Thoracic aorta (tissue), 2 donors: ENCODE results near the gene SHROOM2. TPM values are rescaled to one million over a fixed set of nuclear protein-coding genes. Genes with fewer than 3 reads are reported as not detected.

Experiments
- ATAC-seq: fragments of 150-250 bp; one replicate; pipeline ENCODE4 v1.8.0; 2017; ENCODE audit warnings: low read depth; ENCODE audit not compliant: insufficient number of reproducible peaks, low FRiP score
- DNase-seq: peaks from one replicate; pipeline ENCODE4 v3.0.0-alpha.2; 2020; ENCODE audit warnings: low spot score
- H3K27ac ChIP-seq, 2 donors: fragments of 200-600 bp; sonication (generic); 1 replicate in 1 of 2; 2 replicates in 1 of 2; pipeline ENCODE4 v1.5.1; 2016; ENCODE audit warnings: mild to moderate bottlenecking in 2 of 2, moderate library complexity in 2 of 2
- H3K27me3 ChIP-seq: fragments of 200-600 bp; sonication (generic); replicated peaks from 2 replicates; pipeline ENCODE4 v1.6.0; 2016; ENCODE audit warnings: mild to moderate bottlenecking; ENCODE audit not compliant: insufficient read depth
- H3K36me3 ChIP-seq: fragments of 200-600 bp; sonication (generic); one replicate; pipeline ENCODE4 v1.5.1; 2016
- H3K4me1 ChIP-seq, 2 donors: fragments of 200-600 bp; sonication (generic); 1 replicate in 1 of 2; 2 replicates in 1 of 2; pipeline versions ENCODE4 v1.5.1 to v1.6.0; 2016; ENCODE audit warnings: low read depth in 2 of 2, mild to moderate bottlenecking in 1 of 2; ENCODE audit not compliant: control insufficient read depth in 1 of 2
- H3K4me3 ChIP-seq: fragments of 200-600 bp; sonication (generic); 2 replicates; pipeline ENCODE4 v1.5.1; 2016; ENCODE audit warnings: mild to moderate bottlenecking
- H3K9me3 ChIP-seq: fragments of 200-600 bp; sonication (generic); 2 replicates; pipeline ENCODE4 v1.5.1; 2016
- total RNA-seq, 2 donors: library from RNA; depleted of rRNA; stranded (reverse); fragments of >200 nt; gene quantifications; one replicate each; pipeline versions ENCODE4 v1.1.0 to v1.2.3, GENCODE V29; 2016
- TF ChIP-seq, protein P1 (sequence below): fragments of 200-600 bp; sonication (generic); IDR thresholded peaks from one replicate; pipeline ENCODE4 v1.5.1; 2019; ENCODE audit warnings: antibody characterized with exemption

SHROOM2 gene
- total RNA-seq, 2 donors from 2014 or later, result 2.0 TPM

DNA sequence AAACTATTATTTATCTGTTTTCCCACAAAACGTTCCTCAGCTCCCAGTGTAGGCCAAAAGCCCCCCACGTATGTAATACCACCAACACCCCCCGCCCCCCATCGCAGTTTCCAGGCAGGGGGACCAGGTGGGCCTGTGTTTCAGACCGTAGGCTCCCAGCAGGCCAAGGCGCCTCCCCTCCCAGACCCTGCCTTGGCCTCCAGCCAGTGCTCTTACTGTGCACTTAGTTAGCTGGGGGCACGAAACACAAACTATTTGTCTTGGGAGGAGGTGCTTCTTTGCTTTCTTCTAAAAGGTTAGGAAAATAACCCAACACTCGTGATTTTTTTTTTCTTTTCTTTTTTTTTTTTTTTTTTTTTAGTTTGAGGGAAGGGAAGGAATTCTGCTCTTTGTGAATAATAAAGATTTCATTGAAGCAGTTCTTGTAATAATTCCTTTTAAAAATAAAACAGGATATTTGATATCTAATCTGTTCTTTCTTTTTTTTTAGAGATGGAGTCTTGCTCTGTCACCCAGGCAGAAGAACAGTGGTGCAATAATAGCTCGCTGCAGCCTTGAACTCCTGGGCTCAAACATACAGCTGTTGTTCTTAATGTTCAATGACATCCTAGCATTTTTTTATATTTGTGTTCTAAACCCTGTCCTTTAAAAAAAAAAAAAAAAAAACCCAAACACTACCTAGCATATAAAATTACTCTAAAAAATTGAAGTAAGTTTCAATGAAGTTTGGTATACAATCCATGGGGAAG is 98.0 kb downstream of the SHROOM2 start:
- ATAC-seq, result no peak
- Histone ChIP-seq H3K27ac (no peak overlapping the region), H3K4me3 (no peak overlapping the region), H3K27me3 (no peaks in the 10 kb centered on the region), H3K9me3 (no peaks in the 10 kb centered on the region), H3K36me3 (no peaks in the 10 kb centered on the region), H3K4me1 (no peaks in the 10 kb centered on the region)
- TF ChIP-seq, protein P1, sequence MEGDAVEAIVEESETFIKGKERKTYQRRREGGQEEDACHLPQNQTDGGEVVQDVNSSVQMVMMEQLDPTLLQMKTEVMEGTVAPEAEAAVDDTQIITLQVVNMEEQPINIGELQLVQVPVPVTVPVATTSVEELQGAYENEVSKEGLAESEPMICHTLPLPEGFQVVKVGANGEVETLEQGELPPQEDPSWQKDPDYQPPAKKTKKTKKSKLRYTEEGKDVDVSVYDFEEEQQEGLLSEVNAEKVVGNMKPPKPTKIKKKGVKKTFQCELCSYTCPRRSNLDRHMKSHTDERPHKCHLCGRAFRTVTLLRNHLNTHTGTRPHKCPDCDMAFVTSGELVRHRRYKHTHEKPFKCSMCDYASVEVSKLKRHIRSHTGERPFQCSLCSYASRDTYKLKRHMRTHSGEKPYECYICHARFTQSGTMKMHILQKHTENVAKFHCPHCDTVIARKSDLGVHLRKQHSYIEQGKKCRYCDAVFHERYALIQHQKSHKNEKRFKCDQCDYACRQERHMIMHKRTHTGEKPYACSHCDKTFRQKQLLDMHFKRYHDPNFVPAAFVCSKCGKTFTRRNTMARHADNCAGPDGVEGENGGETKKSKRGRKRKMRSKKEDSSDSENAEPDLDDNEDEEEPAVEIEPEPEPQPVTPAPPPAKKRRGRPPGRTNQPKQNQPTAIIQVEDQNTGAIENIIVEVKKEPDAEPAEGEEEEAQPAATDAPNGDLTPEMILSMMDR, result no peak
- no peak for DNase-seq

DNA sequence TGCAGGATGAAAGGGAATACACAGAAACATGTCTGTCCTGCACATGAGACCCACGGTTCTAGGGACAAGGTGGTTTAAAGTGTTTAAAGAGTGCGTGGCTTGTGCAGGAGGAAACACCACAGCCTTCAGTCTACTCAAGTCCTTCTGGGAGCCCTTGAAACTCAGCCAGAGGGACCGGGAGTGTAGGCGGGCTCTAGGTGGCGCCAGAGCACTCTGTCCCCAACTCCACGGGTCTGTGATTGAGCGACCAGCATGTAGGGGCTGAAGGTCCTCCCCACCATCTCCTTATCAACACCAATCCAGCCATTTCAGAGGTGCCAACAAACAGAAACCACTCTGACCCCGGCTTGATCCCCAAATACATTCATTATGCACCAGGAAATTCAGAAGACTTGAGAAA is 98.9 kb downstream of the SHROOM2 start:
- H3K27ac ChIP-seq, result no peak overlapping the region
- H3K9me3 ChIP-seq, result no peaks in the 10 kb centered on the region
- no peak for ATAC-seq

DNA sequence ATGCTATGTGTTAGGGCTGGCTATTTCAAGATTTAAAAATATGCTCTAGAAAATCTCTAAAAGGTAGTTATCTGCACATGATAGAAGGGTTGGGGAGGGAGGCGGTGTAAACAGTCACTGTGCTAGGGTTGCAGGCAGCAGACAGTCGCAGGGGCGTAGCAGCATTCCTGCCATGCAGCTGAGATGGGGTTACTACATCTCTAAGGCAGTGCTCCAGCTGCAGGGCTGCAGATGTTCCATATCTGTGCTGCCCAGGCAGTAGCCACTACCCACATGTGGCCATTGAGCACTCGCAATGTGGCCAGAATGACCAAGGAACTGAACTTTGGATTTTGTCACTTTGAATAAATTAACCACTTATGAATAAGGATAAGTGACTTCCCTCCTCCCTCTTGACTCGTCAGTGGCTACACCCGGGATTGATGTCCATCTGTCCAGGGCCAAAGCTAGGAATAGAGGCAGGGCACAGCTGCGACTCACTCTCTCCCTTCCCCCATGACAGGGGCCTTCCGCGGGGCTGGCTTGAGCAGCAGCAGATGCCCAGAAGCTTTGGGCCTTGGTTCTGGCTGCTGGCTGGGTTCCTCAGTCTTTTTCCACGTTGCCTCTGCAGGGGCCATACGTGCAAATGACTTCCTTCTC is 101.5 kb downstream of the SHROOM2 start:
- no peaks in the 10 kb centered on the region for H3K36me3 ChIP-seq
- DNase-seq, result no peak
- no peak overlapping the region for H3K4me3 ChIP-seq
- no peak overlapping the region for H3K27ac ChIP-seq
- no peak for ATAC-seq
- H3K27me3 ChIP-seq, result no peaks in the 10 kb centered on the region
- H3K4me1 ChIP-seq, result no peaks in the 10 kb centered on the region
- H3K9me3 ChIP-seq, result no peaks in the 10 kb centered on the region
- TF ChIP-seq, protein P1, result no peak

More for the DNA sequence above, 98.9 kb downstream of the SHROOM2 start:
- no peak for DNase-seq
- TF ChIP-seq, protein P1, result no peak
- Histone ChIP-seq H3K4me3 (no peak overlapping the region), H3K27me3 (no peaks in the 10 kb centered on the region), H3K36me3 (no peaks in the 10 kb centered on the region), H3K4me1 (no peaks in the 10 kb centered on the region)

DNA sequence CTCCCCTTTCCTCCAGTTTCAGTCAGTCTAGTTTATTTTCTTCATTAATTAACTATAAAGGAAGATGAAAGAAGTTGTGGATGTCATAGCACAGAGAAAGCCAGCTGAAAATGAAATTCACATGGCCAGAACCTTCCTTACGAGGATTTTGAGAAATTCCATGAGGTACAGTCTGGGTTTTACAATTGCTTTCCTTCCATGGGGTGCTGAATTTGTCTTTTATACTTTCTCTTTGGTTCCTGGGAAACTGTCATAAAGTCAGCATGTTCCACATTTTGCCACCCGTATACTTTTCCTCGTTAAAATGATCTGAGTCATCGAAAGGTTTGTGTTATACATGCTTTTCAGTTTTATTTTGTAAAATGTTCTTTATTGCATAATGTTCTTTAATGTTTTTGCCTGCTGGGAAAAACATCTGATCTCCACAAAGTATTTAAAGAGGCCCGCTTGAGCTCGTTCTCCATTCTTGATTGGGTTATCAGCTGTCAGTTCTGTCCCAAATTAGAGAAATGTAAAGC is 102.8 kb downstream of the SHROOM2 start:
- no peak overlapping the region for H3K27ac ChIP-seq
- H3K36me3 ChIP-seq, result no peaks in the 10 kb centered on the region
- no peaks in the 10 kb centered on the region for H3K9me3 ChIP-seq
- TF ChIP-seq, protein P1, result no peak
- H3K4me3 ChIP-seq, result no peak overlapping the region
- no peaks in the 10 kb centered on the region for H3K4me1 ChIP-seq
- ATAC-seq (no peak), DNase-seq (no peak)
- no peaks in the 10 kb centered on the region for H3K27me3 ChIP-seq

DNA sequence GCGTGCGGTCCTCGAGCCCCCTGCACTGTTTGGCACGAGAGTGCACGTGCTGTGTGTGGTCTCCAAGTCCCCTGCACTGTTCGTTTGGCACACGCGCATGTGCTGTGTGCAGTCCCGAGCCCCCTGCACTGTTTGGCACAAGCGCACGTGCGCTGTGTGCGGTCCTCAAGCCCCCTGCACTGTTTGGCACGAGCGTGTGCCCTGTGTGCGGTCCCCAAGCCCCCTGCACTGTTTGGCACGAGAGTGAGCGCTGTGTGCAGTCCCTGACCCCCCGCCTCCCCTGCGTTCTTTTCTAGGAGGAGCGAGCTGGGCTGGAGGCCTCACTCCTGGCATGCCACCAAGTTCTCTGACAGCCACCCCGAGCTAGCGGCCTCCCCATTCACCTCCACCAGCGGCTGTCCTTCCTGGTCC is 104.5 kb downstream of the SHROOM2 start:
- H3K36me3 ChIP-seq, result no peaks in the 10 kb centered on the region
- H3K27me3 ChIP-seq, result no peaks in the 10 kb centered on the region
- no peak overlapping the region for H3K4me3 ChIP-seq
- TF ChIP-seq, protein P1, result no peak
- DNase-seq, result no peak
- H3K27ac ChIP-seq, result no peak overlapping the region
- no peaks in the 10 kb centered on the region for H3K9me3 ChIP-seq
- ATAC-seq, result no peak
- no peaks in the 10 kb centered on the region for H3K4me1 ChIP-seq
